ENCODE data around the gene PGAP3. TPM values are rescaled to one million over a fixed set of nuclear protein-coding genes. Genes with fewer than 3 reads are reported as not detected.
"Not testable (repeated sequence)": the region's sequence is repeated elsewhere in the genome, so short reads cannot be mapped to it uniquely, and the experiment has no call there.

Gene PGAP3
- total RNA-seq, 1 donor from 2014 or later = 12.8 TPM

- no peak for DNase-seq (ENCODE audit: low spot score)
Observed at GRCh38 chr17:39715375-39716072, 27.7 kb upstream of the PGAP3 start.

- DNase-seq (ENCODE audit: low spot score) = no peak
Observed at GRCh38 chr17:39714234-39714633, 26.4 kb upstream of the PGAP3 start.

- no peak for DNase-seq (ENCODE audit: low spot score)
Observed at GRCh38 chr17:39711851-39712250, 24.0 kb upstream of the PGAP3 start.

DNA sequence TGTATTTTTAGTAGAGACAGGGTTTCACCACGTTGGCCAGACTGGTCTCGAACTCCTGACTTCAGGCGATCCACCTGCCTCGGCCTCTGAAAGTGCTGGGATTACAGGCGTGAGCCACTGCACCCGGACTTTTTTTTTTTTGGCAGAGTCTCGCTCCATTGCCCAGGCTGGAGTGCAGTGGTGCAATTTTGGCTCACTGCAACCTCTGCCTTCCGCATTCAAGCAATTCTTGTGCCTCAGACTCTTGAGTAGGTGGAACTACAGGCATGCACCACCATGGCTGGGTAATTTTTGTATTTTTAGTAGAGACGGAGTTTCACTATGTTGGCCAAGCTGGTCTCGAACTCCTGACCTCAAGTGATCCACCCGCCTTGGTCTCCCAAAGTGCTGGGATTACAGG is 23.2 kb upstream of the PGAP3 start:
- not testable (repeated sequence) for DNase-seq (ENCODE audit: low spot score)

- no peak for DNase-seq (ENCODE audit: low spot score)
Observed at GRCh38 chr17:39709998-39710964, 22.4 kb upstream of the PGAP3 start.

DNA sequence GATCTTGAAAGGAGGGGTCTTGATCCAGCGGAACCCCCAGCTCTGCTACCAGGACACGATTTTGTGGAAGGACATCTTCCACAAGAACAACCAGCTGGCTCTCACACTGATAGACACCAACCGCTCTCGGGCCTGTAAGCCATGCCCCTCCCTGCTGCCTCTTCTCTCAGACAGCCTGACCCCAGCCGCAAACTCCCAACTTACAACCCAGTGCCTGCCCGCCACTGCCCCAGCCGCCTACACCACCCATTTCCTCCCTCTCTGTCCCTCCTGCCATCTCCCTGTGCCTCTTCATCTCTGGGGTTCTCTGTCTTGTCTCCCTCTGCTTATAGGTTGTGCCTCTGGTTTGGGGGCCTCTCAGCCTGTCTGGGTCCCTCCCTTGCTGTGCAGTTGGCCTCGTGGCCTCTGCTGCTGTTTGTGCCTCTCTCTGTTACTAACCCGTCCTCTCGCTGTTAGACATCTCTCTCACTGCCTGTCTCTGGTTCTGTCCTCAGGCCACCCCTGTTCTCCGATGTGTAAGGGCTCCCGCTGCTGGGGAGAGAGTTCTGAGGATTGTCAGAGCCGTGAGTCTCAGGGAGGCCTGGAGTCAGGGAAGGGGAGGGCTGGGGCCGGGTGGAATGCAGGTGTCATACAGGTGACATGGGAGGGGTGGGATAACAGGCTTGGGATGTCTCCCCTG is 21.6 kb upstream of the PGAP3 start:
- no peak for DNase-seq (ENCODE audit: low spot score)

DNA sequence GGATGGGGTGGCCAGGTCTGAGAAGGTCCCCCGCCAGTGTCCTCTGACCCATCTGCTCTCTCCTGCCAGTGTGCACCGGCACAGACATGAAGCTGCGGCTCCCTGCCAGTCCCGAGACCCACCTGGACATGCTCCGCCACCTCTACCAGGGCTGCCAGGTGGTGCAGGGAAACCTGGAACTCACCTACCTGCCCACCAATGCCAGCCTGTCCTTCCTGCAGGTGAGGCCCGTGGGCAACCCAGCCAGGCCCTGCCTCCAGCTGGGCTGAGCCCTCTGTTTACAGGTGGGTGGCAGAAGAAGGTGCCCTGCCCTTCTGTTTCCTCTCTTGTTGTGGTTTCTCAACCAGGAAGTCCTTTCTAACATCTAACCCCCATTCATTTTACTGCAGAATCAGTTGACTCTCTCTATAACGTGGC is 19.1 kb upstream of the PGAP3 start:
- DNase-seq (ENCODE audit: low spot score) = no peak

- DNase-seq (ENCODE audit: low spot score) = no peak
Observed at GRCh38 chr17:39706383-39706782, 18.5 kb upstream of the PGAP3 start.

- DNase-seq (ENCODE audit: low spot score) = no peak
Observed at GRCh38 chr17:39705786-39706348, 18.0 kb upstream of the PGAP3 start.

- DNase-seq (ENCODE audit: low spot score) = no peak
Observed at GRCh38 chr17:39704821-39705551, 17.1 kb upstream of the PGAP3 start.

DNA sequence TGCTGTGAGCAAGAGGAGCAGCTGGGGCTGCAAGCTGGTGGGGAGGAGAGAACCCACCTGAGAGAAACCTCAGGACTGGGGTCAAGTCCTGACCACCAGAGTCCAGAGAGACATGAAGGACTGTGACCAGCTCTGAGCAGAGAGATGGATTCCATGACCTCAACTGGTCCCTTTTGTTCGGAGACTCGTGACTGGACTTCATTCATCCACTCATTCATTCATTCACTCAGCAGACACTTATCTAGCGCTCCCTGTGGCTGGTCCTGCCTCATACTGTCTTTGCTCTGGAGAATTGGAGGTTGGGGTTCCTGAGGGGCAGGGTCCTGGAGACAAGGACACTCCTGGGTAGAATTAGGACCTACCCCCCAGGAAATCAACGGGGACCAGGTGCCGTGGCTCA is 16.1 kb upstream of the PGAP3 start:
- no peak for DNase-seq (ENCODE audit: low spot score)

DNA sequence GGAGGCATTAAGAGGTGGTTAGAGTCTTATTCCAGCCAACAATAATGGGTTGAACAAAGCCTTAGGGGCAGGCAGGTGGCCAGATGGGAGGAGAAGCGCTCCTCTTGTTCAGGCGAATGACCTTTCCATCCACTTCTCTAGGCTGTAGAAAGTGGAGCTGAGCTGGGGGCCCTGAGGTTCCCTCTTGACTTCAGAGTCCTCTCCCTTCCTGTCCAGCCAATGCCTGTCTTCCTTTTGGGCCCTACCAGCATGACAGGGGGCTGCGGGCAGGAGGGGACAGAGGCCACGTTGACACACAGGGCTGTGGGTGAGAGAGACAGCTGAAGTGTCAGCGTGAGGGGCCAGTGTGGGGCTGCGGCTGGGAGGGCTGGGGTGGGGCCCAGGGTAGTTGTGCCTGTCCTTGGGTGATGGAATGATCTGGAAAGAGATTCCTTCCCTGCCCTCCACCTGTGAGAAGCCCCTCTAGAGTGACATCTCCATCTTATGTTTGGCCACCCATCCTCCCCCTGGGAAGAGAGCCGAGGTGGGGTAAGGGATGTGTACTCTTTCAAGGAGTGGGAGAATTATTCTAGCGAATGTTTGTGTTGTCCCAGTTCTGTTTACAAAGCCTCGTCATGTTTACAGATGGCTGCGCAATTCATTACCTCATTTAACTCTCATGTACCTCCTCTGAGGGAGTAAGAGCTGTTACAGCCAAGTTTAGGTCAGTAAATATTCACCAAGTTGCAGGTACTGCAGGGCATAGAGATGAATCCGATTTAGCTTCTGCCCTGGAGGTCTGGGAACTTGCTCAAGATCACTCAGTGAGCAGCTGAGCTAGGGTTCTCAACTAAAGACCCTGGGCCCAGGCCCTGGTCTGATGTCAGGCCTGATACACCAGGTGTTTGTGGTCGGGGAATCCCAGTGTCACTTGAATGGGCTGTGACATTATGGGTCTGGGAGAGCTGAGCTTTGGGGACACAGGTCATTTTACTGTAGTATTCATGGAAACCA is 15.3 kb upstream of the PGAP3 start:
- no peak for DNase-seq (ENCODE audit: low spot score)

DNA sequence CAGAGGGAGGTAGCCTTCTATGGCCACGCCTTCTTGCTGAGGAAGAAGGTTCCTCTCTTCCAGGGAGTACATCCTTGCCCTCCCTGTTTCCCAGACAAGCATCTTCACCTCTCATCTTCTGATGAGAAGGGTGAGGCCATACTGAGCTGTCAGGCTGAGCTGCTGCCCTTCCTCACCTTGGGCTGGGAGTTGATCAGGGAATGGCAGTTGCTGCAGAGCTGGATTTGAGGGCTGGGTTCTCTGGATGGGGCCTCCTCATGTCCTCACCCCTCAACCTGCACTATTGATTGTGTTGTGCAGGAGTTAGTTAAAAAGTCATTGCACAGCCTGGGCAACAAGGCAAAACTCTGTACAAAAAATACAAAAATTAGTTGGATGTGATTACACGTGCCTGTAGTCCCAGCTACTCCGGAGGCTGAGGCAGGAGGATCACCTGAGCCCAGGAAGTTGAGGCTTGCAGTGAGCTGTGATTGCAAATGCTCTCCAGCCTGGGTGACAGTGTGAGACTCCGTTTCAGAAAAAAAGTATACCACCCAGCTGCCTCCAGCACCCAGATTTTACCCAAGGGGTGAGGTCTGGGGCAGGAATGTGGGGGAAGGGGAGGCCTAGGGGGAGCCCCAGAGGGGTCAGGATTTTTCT is 14.0 kb upstream of the PGAP3 start:
- DNase-seq (ENCODE audit: low spot score) = no peak

DNA sequence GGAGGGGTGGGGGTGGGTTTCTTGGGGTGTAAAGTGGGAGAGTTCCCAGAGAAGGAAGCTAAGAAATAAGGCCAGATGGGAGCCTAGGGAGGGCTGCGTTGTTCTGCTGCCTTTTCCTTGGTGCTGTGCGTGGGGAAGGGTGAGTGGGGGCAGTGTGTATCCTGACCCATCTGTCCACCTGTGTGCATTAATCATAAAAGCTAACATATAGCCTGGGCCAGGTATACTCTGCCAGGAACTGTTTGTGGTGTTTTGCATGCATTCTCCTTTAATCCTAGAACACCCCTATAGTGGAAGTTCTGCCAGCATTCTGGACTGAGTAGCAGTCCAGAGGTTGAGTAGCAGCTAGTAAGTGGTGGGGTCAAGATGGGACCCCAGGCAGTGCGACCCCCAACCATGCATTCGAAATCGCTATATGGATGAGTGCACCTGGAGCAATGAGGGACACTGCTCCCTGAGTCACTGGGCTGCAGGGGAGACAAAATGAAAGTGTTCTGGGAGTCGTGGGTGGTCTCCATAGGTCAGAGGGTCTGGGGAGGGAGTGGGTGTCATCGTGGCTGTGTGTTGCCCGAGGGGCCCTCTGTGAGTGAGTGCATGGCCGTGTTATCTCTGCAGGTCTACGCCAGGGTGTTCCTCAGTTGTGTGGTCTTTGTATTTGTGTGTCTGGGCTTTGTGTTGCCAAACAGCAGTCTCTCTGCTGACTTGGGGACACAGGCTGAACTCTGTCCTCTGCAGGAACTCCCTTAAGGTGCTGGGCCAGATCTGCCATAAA is 13.3 kb upstream of the PGAP3 start:
- DNase-seq (ENCODE audit: low spot score) = no peak

DNA sequence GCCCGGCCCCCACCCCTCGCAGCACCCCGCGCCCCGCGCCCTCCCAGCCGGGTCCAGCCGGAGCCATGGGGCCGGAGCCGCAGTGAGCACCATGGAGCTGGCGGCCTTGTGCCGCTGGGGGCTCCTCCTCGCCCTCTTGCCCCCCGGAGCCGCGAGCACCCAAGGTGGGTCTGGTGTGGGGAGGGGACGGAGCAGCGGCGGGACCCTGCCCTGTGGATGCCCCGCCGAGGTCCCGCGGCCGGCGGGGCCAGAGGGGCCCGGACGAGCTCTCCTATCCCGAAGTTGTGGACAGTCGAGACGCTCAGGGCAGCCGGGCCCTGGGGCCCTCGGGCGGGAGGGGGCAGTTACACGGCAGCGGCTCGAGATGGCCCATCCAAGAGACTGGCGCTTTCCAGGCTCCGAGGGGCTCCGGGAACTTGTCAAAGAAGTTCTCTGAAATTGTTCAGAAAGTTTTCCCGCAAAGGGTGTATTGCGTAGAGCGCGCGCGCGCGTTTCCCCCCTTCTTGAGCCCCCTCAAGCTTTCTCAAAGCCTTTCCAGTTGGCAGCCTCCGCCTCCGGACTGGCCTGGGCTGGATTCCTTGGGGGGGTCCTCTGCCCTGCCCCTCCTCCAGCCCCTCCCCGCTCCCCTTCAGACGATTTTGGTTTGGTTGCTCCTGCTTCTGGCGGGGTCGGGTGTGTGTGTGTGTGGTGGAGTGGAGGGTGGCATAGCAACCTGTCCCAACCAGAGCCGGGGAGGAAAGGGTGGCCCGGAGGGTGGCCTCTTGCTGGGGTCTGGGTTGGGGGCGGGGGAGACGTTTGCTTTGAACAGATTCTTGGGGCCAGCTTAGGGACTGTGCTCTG is 12.5 kb upstream of the PGAP3 start:
- DNase-seq (ENCODE audit: low spot score) = peak; percentile 73

GRCh38 chr17:39699818-39700147 is 11.9 kb upstream of the PGAP3 start, which contains the start of gene ERBB2:
ERBB2 (plus strand) TSS chr17:39700064; CDS start chr17:39700239, 175 bp downstream.
- peak; percentile 95 for DNase-seq (ENCODE audit: low spot score)

GRCh38 chr17:39699157-39699817 is 11.4 kb upstream of the PGAP3 start:
- DNase-seq (ENCODE audit: low spot score) = not testable (repeated sequence)
